ENCODE data around the gene THBS2. TPM values are rescaled to one million over a fixed set of nuclear protein-coding genes. Genes with fewer than 3 reads are reported as not detected.

Gene THBS2
- total and polyA plus RNA-seq, 10 of the 15 experiments (the other 5 are each of a cell fraction or from before 2014, with no cell fraction given), result 0.07 to 0.10 TPM; not detected in 8

- TF ChIP-seq NBN (IDR thresholded peaks at IDR 0.05), result no peak
- TF ChIP-seq SUZ12 (IDR thresholded peaks at IDR 0.05; ENCODE audit: unreplicated experiment), result no peak
- TF ChIP-seq POLR2A (IDR thresholded peaks at IDR 0.05; ENCODE audit: low read depth, low read length), result no peak
- TF ChIP-seq SREBF2 (IDR thresholded peaks at IDR 0.05; ENCODE audit: low read length), result no peak
- no peak for TF ChIP-seq SMARCA5 (IDR thresholded peaks at IDR 0.05)
- no peak for TF ChIP-seq KLF5 (IDR thresholded peaks at IDR 0.05; ENCODE audit: partially characterized antibody)
- TF ChIP-seq PKNOX1 (IDR thresholded peaks at IDR 0.05), result no peak
- no peak for TF ChIP-seq CTCF (IDR thresholded peaks at IDR 0.05 in 2 of 3, conservative IDR thresholded peaks at IDR 0.05 in 1 of 3; ENCODE audit: control insufficient read depth in 2 of 3, extremely low read depth in 1 of 3, insufficient read depth in 1 of 3, low read depth in 3 of 3, low read length in 3 of 3)
Observed at GRCh38 chr6:169190970-169191369, 62.7 kb downstream of the THBS2 start (continued).

- no peaks in the 10 kb centered on the region for H3K79me2 ChIP-seq (ENCODE audit: control insufficient read depth, insufficient read depth, low read length)
- DNase-seq (ENCODE audit: low read depth, low spot score), result no peak
- no peaks in the 10 kb centered on the region; the same call in 2 of the 3 replicates for H3K9me3 ChIP-seq (replicated peaks; ENCODE audit: control insufficient read depth, insufficient read depth, low read length)
- SMC1A ChIA-PET (ENCODE audit: uncharacterized antibody, unreplicated experiment), result no interaction called here
- H3K36me3 ChIP-seq (ENCODE audit: control insufficient read depth in 2 of 2, insufficient read depth in 2 of 2, low read length in 1 of 2), result no peaks in the 10 kb centered on the region
- CTCF ChIA-PET, result no interaction called here
- intact Hi-C loops (cut with micrococcal nuclease; ENCODE audit: unreplicated experiment), result no loop called here
- POLR2A ChIA-PET, result no interaction called here
- FAIRE-seq, result no peak
- H4K20me1 ChIP-seq (ENCODE audit: control insufficient read depth, insufficient read depth), result no peaks in the 10 kb centered on the region
- no peak overlapping the region for H3K4me2 ChIP-seq (ENCODE audit: control insufficient read depth, insufficient read depth)
- TF ChIP-seq GABPA (IDR thresholded peaks at IDR 0.05; ENCODE audit: low read depth), result no peak
- H3K27me3 ChIP-seq (replicated peaks in 1 of 2; ENCODE audit: control insufficient read depth in 2 of 2, insufficient read depth in 2 of 2, low read length in 1 of 2), result no peaks in the 10 kb centered on the region
- RAD21 ChIA-PET (ENCODE audit: unreplicated experiment), result no interaction called here
- no peak for ATAC-seq
- no peak overlapping the region for H2AFZ ChIP-seq (ENCODE audit: control insufficient read depth, low read depth, low read length)
- H3K9ac ChIP-seq (ENCODE audit: control insufficient read depth, insufficient read depth, low read length), result no peak overlapping the region
- no peaks in the 10 kb centered on the region for H3K4me1 ChIP-seq (ENCODE audit: control insufficient read depth, insufficient read depth, low read length)
- in situ Hi-C loops (cut with MboI), result no loop called here
- BruUV-seq (replicated peaks), result no TSS peak
- H3K4me3 ChIP-seq, result no peak overlapping the region
- WGBS (ENCODE audit: insufficient coverage, insufficient replicate concordance, low lambda C conversion rate, missing lambda C conversion rate), result 26% methylated on average over 8 of the region's 8 CpGs
- no peak overlapping the region for H3K27ac ChIP-seq (ENCODE audit: control insufficient read depth, insufficient read depth)
Observed at GRCh38 chr6:169190144-169190584, 63.5 kb downstream of the THBS2 start.

All from GM12878 (cell line).